HL-60 (cell line): ENCODE results near the gene TGFA.

Experiments used
- DNase-seq, 2 experiments: peaks; one replicate each; pipeline ENCODE4 v3.0.0-alpha.2; 2010 to 2020; ENCODE audit warnings: low read depth in 1 of 2, low spot score in 1 of 2
- H3K27ac ChIP-seq: fragments of 250-450 bp; sonication (Bioruptor Pico); replicated peaks from 2 replicates; pipeline ENCODE4 v1.5.1; 2020; ENCODE audit warnings: mild to moderate bottlenecking, moderate library complexity
- H3K27me3 ChIP-seq: fragments of 250-450 bp; sonication (Bioruptor Pico); 2 replicates; pipeline ENCODE4 v1.5.1; 2021; ENCODE audit warnings: mild to moderate bottlenecking, moderate library complexity; ENCODE audit not compliant: insufficient read depth, poor library complexity, severe bottlenecking
- H3K4me3 ChIP-seq: replicated peaks from 2 replicates; pipeline ENCODE4 v1.5.1; 2011; ENCODE audit warnings: mild to moderate bottlenecking, control low read depth, low read length; ENCODE audit not compliant: insufficient read depth
- CTCF ChIP-seq: IDR thresholded peaks from one replicate; pipeline ENCODE4 v1.5.1; 2011; ENCODE audit warnings: low read length, control low read depth, inconsistent platforms; ENCODE audit not compliant: insufficient read depth
- GABPA ChIP-seq: IDR thresholded peaks from 2 replicates; pipeline ENCODE4 v1.6.1; 2012; ENCODE audit warnings: low read depth
- POLR2AphosphoS5 ChIP-seq: IDR thresholded peaks from 2 replicates; pipeline ENCODE4 v1.6.1; 2012; ENCODE audit warnings: low read depth
- REST ChIP-seq: IDR thresholded peaks from 2 replicates; pipeline ENCODE4 v1.6.1; 2012; ENCODE audit warnings: low read depth; ENCODE audit not compliant: insufficient replicate concordance
- SPI1 ChIP-seq: IDR thresholded peaks from 2 replicates; pipeline ENCODE4 v1.6.1; 2012; ENCODE audit warnings: low read depth, mild to moderate bottlenecking, borderline replicate concordance

TGFA gene

GRCh38 chr2:70477441-70477844 is 76.2 kb downstream of the TGFA start:
- Histone ChIP-seq H3K4me3 (no peak overlapping the region), H3K27me3 (no peaks in the 10 kb centered on the region), H3K27ac (no peak overlapping the region)
- no peak for DNase-seq
- TF ChIP-seq REST, result no peak

- Histone ChIP-seq H3K4me3 (no peak overlapping the region), H3K27me3 (no peaks in the 10 kb centered on the region), H3K27ac (no peak overlapping the region)
- DNase-seq, result no peak
- TF ChIP-seq CTCF (no peak), GABPA (no peak), SPI1 (no peak), POLR2AphosphoS5 (no peak), REST (no peak)
Measured at GRCh38 chr2:70475266-70475665, 78.4 kb downstream of the TGFA start.

GRCh38 chr2:70474256-70474848 is 79.3 kb downstream of the TGFA start:
- DNase-seq, result no peak
- no peak overlapping the region for H3K27ac ChIP-seq
- no peak overlapping the region for H3K4me3 ChIP-seq
- TF ChIP-seq REST (no peak), SPI1 (no peak), GABPA (no peak), POLR2AphosphoS5 (no peak), CTCF (no peak)
- no peaks in the 10 kb centered on the region for H3K27me3 ChIP-seq
